OCI-LY1 (cell line): ENCODE data around the gene DCAKD.

Source experiments
- H2AFZ ChIP-seq: fragments of 200-600 bp; sonication (generic), shearing (Covaris generic); 2 replicates; pipeline ENCODE4 v1.6.0; 2014; ENCODE audit warnings: antibody characterized with exemption, mild to moderate bottlenecking, low read length
- H3F3A ChIP-seq: fragments of 200-600 bp; sonication (generic), shearing (Covaris generic); 2 replicates; pipeline ENCODE4 v1.6.0; 2014; ENCODE audit warnings: mild to moderate bottlenecking, antibody characterized with exemption, low read length, moderate library complexity; ENCODE audit not compliant: insufficient read depth
- H3K27ac ChIP-seq: fragments of 200-600 bp; sonication (generic); 2 replicates; pipeline ENCODE4 v1.5.1; 2014; ENCODE audit warnings: low read length, mixed run types, mild to moderate bottlenecking, low read depth; ENCODE audit not compliant: poor library complexity, severe bottlenecking
- H3K27me3 ChIP-seq: fragments of 200-600 bp; sonication (generic); 2 replicates; pipeline ENCODE4 v1.6.0; 2014; ENCODE audit warnings: antibody characterized with exemption, mild to moderate bottlenecking, low read length, moderate library complexity; ENCODE audit not compliant: insufficient read depth
- H3K36me3 ChIP-seq: fragments of 200-600 bp; sonication (generic); 2 replicates; pipeline ENCODE4 v1.6.1; 2014; ENCODE audit warnings: mild to moderate bottlenecking, antibody characterized with exemption, low read length, moderate library complexity, mixed read lengths; ENCODE audit not compliant: insufficient read depth
- H3K4me1 ChIP-seq: fragments of 200-600 bp; sonication (generic); 2 replicates; pipeline ENCODE4 v1.5.1; 2014; ENCODE audit warnings: mild to moderate bottlenecking, low read length, moderate library complexity; ENCODE audit not compliant: insufficient read depth, severe bottlenecking
- H3K4me2 ChIP-seq: fragments of 200-600 bp; sonication (generic), shearing (Covaris generic); 2 replicates; pipeline ENCODE4 v1.6.1; 2014; ENCODE audit warnings: low read length
- H3K4me3 ChIP-seq: fragments of 200-600 bp; sonication (generic); 2 replicates; pipeline ENCODE4 v1.5.1; 2014; ENCODE audit warnings: low read length, low read depth, mild to moderate bottlenecking, mixed read lengths; ENCODE audit not compliant: poor library complexity, severe bottlenecking
- H3K79me2 ChIP-seq: fragments of 200-600 bp; shearing (Covaris generic); 2 replicates; pipeline ENCODE4 v1.6.1; 2016; ENCODE audit warnings: mixed run types, low read length, mixed read lengths; ENCODE audit not compliant: insufficient read depth
- H3K9ac ChIP-seq: fragments of 200-600 bp; sonication (generic), shearing (Covaris generic); 2 replicates; pipeline ENCODE4 v1.6.1; 2014; ENCODE audit warnings: mild to moderate bottlenecking, low read length, mixed read lengths
- H3K9me2 ChIP-seq: fragments of 200-600 bp; sonication (generic), shearing (Covaris generic); 2 replicates; pipeline ENCODE4 v1.6.1; 2014; ENCODE audit warnings: low read depth, mild to moderate bottlenecking, low read length, mixed read lengths
- H3K9me3 ChIP-seq: fragments of 200-600 bp; shearing (Covaris generic); 2 replicates; pipeline ENCODE4 v1.6.1; 2014; ENCODE audit warnings: low read length, mixed read lengths
- H4K20me1 ChIP-seq: fragments of 200-600 bp; sonication (generic), shearing (Covaris generic); 2 replicates; pipeline ENCODE4 v1.6.0; 2016; ENCODE audit warnings: mild to moderate bottlenecking, low read length; ENCODE audit not compliant: insufficient read depth
- EZH2 ChIP-seq: fragments of 200-600 bp; sonication (generic), shearing (Covaris generic); IDR thresholded peaks from 2 replicates; pipeline ENCODE4 v1.8.0; 2017; ENCODE audit warnings: borderline replicate concordance, mixed run types, mild to moderate bottlenecking, antibody characterized with exemption, low read length, moderate library complexity, mixed read lengths
- TF ChIP-seq, protein P1 (sequence below): fragments of 200-600 bp; sonication (generic), shearing (Covaris generic); IDR thresholded peaks from 2 replicates; pipeline ENCODE4 v1.5.1; 2017; ENCODE audit warnings: mild to moderate bottlenecking, antibody characterized with exemption, low read length, moderate library complexity, mixed read lengths

The DCAKD gene

DNA sequence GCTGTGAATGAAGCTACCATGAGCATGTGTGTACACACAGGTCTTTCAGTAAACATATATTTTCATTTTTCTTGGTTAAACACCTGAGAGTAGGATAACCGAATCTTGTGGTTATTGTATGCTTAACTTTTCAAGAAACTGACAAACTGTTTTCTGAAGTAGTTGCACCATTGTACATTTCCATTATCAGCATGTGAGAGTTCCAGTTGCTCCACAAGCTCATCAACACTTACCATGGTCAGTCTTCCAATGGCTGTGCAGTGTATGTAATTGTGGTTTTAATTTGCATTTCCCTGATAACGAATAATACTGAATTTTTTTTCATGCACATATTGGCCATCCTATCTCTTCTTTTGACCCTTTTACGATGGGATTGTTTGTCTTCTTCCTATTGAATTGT is 52.0 kb downstream of the DCAKD start:
- H3K9me3 ChIP-seq = peaks cover 7% of the 10 kb centered on the region
- peaks cover 5% of the 10 kb centered on the region; the same call in 1 of the 2 replicates for H3K27me3 ChIP-seq
- H3K9ac ChIP-seq = no peak overlapping the region
- no peak overlapping the region for H3K4me3 ChIP-seq
- H3K4me1 ChIP-seq = no peaks in the 10 kb centered on the region
- no peaks in the 10 kb centered on the region; the same call in 1 of the 2 replicates for H3K36me3 ChIP-seq
- TF ChIP-seq EZH2 = no peak
- TF ChIP-seq, protein P1, sequence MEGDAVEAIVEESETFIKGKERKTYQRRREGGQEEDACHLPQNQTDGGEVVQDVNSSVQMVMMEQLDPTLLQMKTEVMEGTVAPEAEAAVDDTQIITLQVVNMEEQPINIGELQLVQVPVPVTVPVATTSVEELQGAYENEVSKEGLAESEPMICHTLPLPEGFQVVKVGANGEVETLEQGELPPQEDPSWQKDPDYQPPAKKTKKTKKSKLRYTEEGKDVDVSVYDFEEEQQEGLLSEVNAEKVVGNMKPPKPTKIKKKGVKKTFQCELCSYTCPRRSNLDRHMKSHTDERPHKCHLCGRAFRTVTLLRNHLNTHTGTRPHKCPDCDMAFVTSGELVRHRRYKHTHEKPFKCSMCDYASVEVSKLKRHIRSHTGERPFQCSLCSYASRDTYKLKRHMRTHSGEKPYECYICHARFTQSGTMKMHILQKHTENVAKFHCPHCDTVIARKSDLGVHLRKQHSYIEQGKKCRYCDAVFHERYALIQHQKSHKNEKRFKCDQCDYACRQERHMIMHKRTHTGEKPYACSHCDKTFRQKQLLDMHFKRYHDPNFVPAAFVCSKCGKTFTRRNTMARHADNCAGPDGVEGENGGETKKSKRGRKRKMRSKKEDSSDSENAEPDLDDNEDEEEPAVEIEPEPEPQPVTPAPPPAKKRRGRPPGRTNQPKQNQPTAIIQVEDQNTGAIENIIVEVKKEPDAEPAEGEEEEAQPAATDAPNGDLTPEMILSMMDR = no peak
- no peak overlapping the region for H2AFZ ChIP-seq
- no peak overlapping the region for H3K27ac ChIP-seq
- H4K20me1 ChIP-seq = no peaks in the 10 kb centered on the region
- H3K4me2 ChIP-seq = no peak overlapping the region
- no peaks in the 10 kb centered on the region for H3K9me2 ChIP-seq
- H3F3A ChIP-seq = no peaks in the 10 kb centered on the region
- H3K79me2 ChIP-seq = no peaks in the 10 kb centered on the region

GRCh38 chr17:44998646-44999045 is 52.8 kb downstream of the DCAKD start:
- H3K9me3 ChIP-seq = peaks cover 7% of the 10 kb centered on the region
- H4K20me1 ChIP-seq = no peaks in the 10 kb centered on the region
- no peak overlapping the region for H2AFZ ChIP-seq
- H3K4me2 ChIP-seq = no peak overlapping the region
- no peaks in the 10 kb centered on the region; the same call in 1 of the 2 replicates for H3K36me3 ChIP-seq
- peaks cover 5% of the 10 kb centered on the region; the same call in 1 of the 2 replicates for H3K27me3 ChIP-seq
- H3K9me2 ChIP-seq = no peaks in the 10 kb centered on the region
- H3K9ac ChIP-seq = no peak overlapping the region
- H3K27ac ChIP-seq = no peak overlapping the region
- H3K4me1 ChIP-seq = no peaks in the 10 kb centered on the region
- H3K4me3 ChIP-seq = no peak overlapping the region
- H3K79me2 ChIP-seq = no peaks in the 10 kb centered on the region
- TF ChIP-seq, protein P1 = no peak
- TF ChIP-seq EZH2 = no peak
- no peaks in the 10 kb centered on the region for H3F3A ChIP-seq

GRCh38 chr17:44997733-44998520 is 53.5 kb downstream of the DCAKD start:
- H3K9me3 ChIP-seq = peaks cover 7% of the 10 kb centered on the region
- H2AFZ ChIP-seq = no peak overlapping the region
- H3K79me2 ChIP-seq = no peaks in the 10 kb centered on the region
- no peak overlapping the region for H3K4me3 ChIP-seq
- no peaks in the 10 kb centered on the region for H3K9me2 ChIP-seq
- TF ChIP-seq EZH2 = no peak
- TF ChIP-seq, protein P1 = no peak
- no peak overlapping the region for H3K9ac ChIP-seq
- H4K20me1 ChIP-seq = no peaks in the 10 kb centered on the region
- H3K4me1 ChIP-seq = no peaks in the 10 kb centered on the region
- H3F3A ChIP-seq = no peaks in the 10 kb centered on the region
- H3K36me3 ChIP-seq = no peaks in the 10 kb centered on the region; the same call in 1 of the 2 replicates
- peaks cover 5% of the 10 kb centered on the region; the same call in 1 of the 2 replicates for H3K27me3 ChIP-seq
- no peak overlapping the region for H3K4me2 ChIP-seq
- H3K27ac ChIP-seq = no peak overlapping the region
